Heart left ventricle (tissue), 13 donors: Measurements from ENCODE around the gene SCD.

Experiments used
- POLR2A ChIP-seq, 2 donors: fragments of 450-650 bp; IDR thresholded peaks; one replicate each; pipeline ENCODE4 v1.6.1; 2017; ENCODE audit warnings: antibody characterized with exemption in 2 of 2, mild to moderate bottlenecking in 2 of 2, moderate library complexity in 2 of 2
- TF ChIP-seq, protein P1 (sequence below), 12 donors: fragments of 200-600 bp; sonication (generic) in 4 of 12; IDR thresholded peaks; one replicate each; pipeline versions ENCODE4 v1.5.0 to v1.8.0; 2018 to 2022; ENCODE audit warnings: antibody characterized with exemption in 12 of 12, mild to moderate bottlenecking in 5 of 12
- donor health status: ischemic (EF 13 %, LVEDD 7.1; RV severe dilation, severe dysfunction).
- donor health status: DM: no; HTN: yes; CAD: no.
- donor health status: DM: no; HTN: no; CAD: no.
- donor health status: ischemic (EF 25% LVEDD 6.9; RV normal size, moderate dysfunction).
- donor health status: ischemic (EF 25% LVEDD 5.7; RV mildly dilated, moderate dysfunction).
- donor health status: ischemic (EF 35%, LVEDD 5.7; RV mildly dilated, moderate dysfunction).
- donor health status: nonischemic (EF 11% LVEDD 7.7; RV severe dilation, severe dysfunction).
- donor health status: DM: yes; HTN: yes; CAD: no.
- donor health status: PGD.
- donor health status: ischemic (EF 29% LVEDD 5.4; RV normal size, mild dysfunction).
- donor health status: nonischemic (EF 23%, LVEDD 6.1; RV moderate dilation, normal function).

DNA sequence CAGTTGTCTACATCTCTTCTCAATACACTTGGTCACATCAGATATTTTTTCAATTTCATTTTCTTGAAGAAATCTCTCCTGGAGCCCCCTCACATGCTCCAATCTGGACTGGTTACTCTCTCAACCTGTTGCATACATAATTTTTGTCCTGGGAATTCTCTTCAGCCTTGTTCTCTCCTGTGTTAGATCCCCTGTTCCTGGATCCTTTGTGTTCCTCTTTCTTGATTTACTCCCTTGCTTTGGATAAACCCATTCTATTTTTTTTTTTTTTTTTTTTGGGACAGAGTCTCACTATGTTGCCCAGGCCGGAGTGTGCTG is 45.6 kb downstream of the SCD start:
- TF ChIP-seq, protein P1, sequence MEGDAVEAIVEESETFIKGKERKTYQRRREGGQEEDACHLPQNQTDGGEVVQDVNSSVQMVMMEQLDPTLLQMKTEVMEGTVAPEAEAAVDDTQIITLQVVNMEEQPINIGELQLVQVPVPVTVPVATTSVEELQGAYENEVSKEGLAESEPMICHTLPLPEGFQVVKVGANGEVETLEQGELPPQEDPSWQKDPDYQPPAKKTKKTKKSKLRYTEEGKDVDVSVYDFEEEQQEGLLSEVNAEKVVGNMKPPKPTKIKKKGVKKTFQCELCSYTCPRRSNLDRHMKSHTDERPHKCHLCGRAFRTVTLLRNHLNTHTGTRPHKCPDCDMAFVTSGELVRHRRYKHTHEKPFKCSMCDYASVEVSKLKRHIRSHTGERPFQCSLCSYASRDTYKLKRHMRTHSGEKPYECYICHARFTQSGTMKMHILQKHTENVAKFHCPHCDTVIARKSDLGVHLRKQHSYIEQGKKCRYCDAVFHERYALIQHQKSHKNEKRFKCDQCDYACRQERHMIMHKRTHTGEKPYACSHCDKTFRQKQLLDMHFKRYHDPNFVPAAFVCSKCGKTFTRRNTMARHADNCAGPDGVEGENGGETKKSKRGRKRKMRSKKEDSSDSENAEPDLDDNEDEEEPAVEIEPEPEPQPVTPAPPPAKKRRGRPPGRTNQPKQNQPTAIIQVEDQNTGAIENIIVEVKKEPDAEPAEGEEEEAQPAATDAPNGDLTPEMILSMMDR (IDR thresholded peaks at IDR 0.05): no peak
- no peak for TF ChIP-seq POLR2A (IDR thresholded peaks at IDR 0.05)
